ENCODE data around the gene SLITRK1.

The SLITRK1 gene

GRCh38 chr13:83881140-83881684 is 1.1 kb downstream of the SLITRK1 start:
- Histone ChIP-seq H3K4me2 (ENCODE audit: low read length, poor library complexity, severe bottlenecking) (peak overlapping the region; percentile 65), H3K9ac (ENCODE audit: low read length) (no peak overlapping the region), H2BK120ac (ENCODE audit: low read depth, low read length) (no peak overlapping the region), H3K14ac (ENCODE audit: low read length in 2 of 2) (no peak overlapping the region), H2BK5ac (ENCODE audit: low read depth, low read length, poor library complexity, severe bottlenecking) (no peak overlapping the region), H2AK5ac (ENCODE audit: low read length, severe bottlenecking) (no peak overlapping the region), H3K4me1 (ENCODE audit: control insufficient read depth, insufficient read depth, low read depth, low read length) (peaks cover 20% of the 10 kb centered on the region), H2BK12ac (ENCODE audit: low read length in 2 of 2) (no peak overlapping the region), H3K23ac (ENCODE audit: low read length in 2 of 2) (no peak overlapping the region), H2AFZ (ENCODE audit: low read depth, low read length) (no peak overlapping the region), H4K8ac (ENCODE audit: low read length) (no peak overlapping the region), H3K27ac (ENCODE audit: low read length, poor library complexity, severe bottlenecking) (no peak overlapping the region), H4K91ac (ENCODE audit: low read length) (no peak overlapping the region), H3K79me1 (replicated peaks; ENCODE audit: low read length, poor library complexity, severe bottlenecking) (no peaks in the 10 kb centered on the region), H3K27me3 (ENCODE audit: control insufficient read depth in 1 of 2, insufficient read depth in 1 of 2, low read length in 2 of 2) (peaks cover 15 to 55% of the 10 kb centered on the region in 2 experiments), H3K4me3 (ENCODE audit: insufficient read depth in 1 of 2, low read depth in 1 of 2, low read length in 2 of 2) (peak overlapping the region in 1 of 2 experiments; percentile 61), H3K4ac (ENCODE audit: low read depth in 1 of 2, low read length in 2 of 2) (no peak overlapping the region), H3K9me3 (ENCODE audit: control insufficient read depth, low read length) (peaks cover 3% of the 10 kb centered on the region), H2BK15ac (ENCODE audit: low read depth, poor library complexity, severe bottlenecking) (no peak overlapping the region), H3K36me3 (ENCODE audit: control insufficient read depth in 1 of 2, insufficient read depth in 2 of 2, low read depth in 1 of 2, low read length in 2 of 2) (no peaks in the 10 kb centered on the region), H3K18ac (ENCODE audit: low read depth in 1 of 2, low read length in 2 of 2) (no peak overlapping the region)
- 24% methylated on average over 13 of the region's 19 CpGs for WGBS
- DNase-seq: no peak

- Histone ChIP-seq H3K27me3 (ENCODE audit: control insufficient read depth in 1 of 2, insufficient read depth in 1 of 2, low read length in 2 of 2) (peaks cover 15 to 55% of the 10 kb centered on the region in 2 experiments), H2BK12ac (ENCODE audit: low read length in 2 of 2) (no peak overlapping the region), H2BK5ac (ENCODE audit: low read depth, low read length, poor library complexity, severe bottlenecking) (no peak overlapping the region), H3K23ac (ENCODE audit: low read length in 2 of 2) (no peak overlapping the region), H3K79me1 (replicated peaks; ENCODE audit: low read length, poor library complexity, severe bottlenecking) (no peaks in the 10 kb centered on the region), H3K9ac (ENCODE audit: low read length) (no peak overlapping the region), H2AK5ac (ENCODE audit: low read length, severe bottlenecking) (no peak overlapping the region), H3K27ac (ENCODE audit: low read length, poor library complexity, severe bottlenecking) (no peak overlapping the region), H2BK120ac (ENCODE audit: low read depth, low read length) (no peak overlapping the region), H3K36me3 (ENCODE audit: control insufficient read depth in 1 of 2, insufficient read depth in 2 of 2, low read depth in 1 of 2, low read length in 2 of 2) (no peaks in the 10 kb centered on the region), H3K4me1 (ENCODE audit: control insufficient read depth, insufficient read depth, low read depth, low read length) (peaks cover 20% of the 10 kb centered on the region), H4K8ac (ENCODE audit: low read length) (no peak overlapping the region), H3K4me3 (ENCODE audit: insufficient read depth in 1 of 2, low read depth in 1 of 2, low read length in 2 of 2) (peak overlapping the region in 1 of 2 experiments; percentile 61), H3K18ac (ENCODE audit: low read depth in 1 of 2, low read length in 2 of 2) (no peak overlapping the region), H3K14ac (ENCODE audit: low read length in 2 of 2) (no peak overlapping the region), H2BK15ac (ENCODE audit: low read depth, poor library complexity, severe bottlenecking) (no peak overlapping the region), H3K4me2 (ENCODE audit: low read length, poor library complexity, severe bottlenecking) (peak overlapping the region; percentile 65), H2AFZ (ENCODE audit: low read depth, low read length) (no peak overlapping the region), H4K91ac (ENCODE audit: low read length) (no peak overlapping the region), H3K4ac (ENCODE audit: low read depth in 1 of 2, low read length in 2 of 2) (no peak overlapping the region), H3K9me3 (ENCODE audit: control insufficient read depth, low read length) (peaks cover 3% of the 10 kb centered on the region)
- DNase-seq: no peak
- WGBS: 59% methylated on average over 26 of the region's 26 CpGs
Measured at GRCh38 chr13:83880275-83881139, 1.8 kb downstream of the SLITRK1 start.

- WGBS: 58% methylated on average over 33 of the region's 33 CpGs
- Histone ChIP-seq H2AFZ (ENCODE audit: low read depth, low read length) (no peak overlapping the region), H3K27me3 (ENCODE audit: control insufficient read depth in 1 of 2, insufficient read depth in 1 of 2, low read length in 2 of 2) (peaks cover 15 to 55% of the 10 kb centered on the region in 2 experiments), H2BK12ac (ENCODE audit: low read length in 2 of 2) (no peak overlapping the region), H3K4ac (ENCODE audit: low read depth in 1 of 2, low read length in 2 of 2) (no peak overlapping the region), H3K4me3 (ENCODE audit: insufficient read depth in 1 of 2, low read depth in 1 of 2, low read length in 2 of 2) (peak overlapping the region; percentile 29 to 73), H2BK5ac (ENCODE audit: low read depth, low read length, poor library complexity, severe bottlenecking) (no peak overlapping the region), H3K23ac (ENCODE audit: low read length in 2 of 2) (no peak overlapping the region), H3K4me1 (ENCODE audit: control insufficient read depth, insufficient read depth, low read depth, low read length) (peaks cover 20% of the 10 kb centered on the region), H4K91ac (ENCODE audit: low read length) (no peak overlapping the region), H3K14ac (ENCODE audit: low read length in 2 of 2) (no peak overlapping the region), H3K18ac (ENCODE audit: low read depth in 1 of 2, low read length in 2 of 2) (no peak overlapping the region), H2BK120ac (ENCODE audit: low read depth, low read length) (no peak overlapping the region), H3K9ac (ENCODE audit: low read length) (no peak overlapping the region), H4K8ac (ENCODE audit: low read length) (no peak overlapping the region), H2AK5ac (ENCODE audit: low read length, severe bottlenecking) (no peak overlapping the region), H3K4me2 (ENCODE audit: low read length, poor library complexity, severe bottlenecking) (peak overlapping the region; percentile 75), H3K36me3 (ENCODE audit: control insufficient read depth in 1 of 2, insufficient read depth in 2 of 2, low read depth in 1 of 2, low read length in 2 of 2) (no peaks in the 10 kb centered on the region), H3K79me1 (replicated peaks; ENCODE audit: low read length, poor library complexity, severe bottlenecking) (no peaks in the 10 kb centered on the region), H2BK15ac (ENCODE audit: low read depth, poor library complexity, severe bottlenecking) (no peak overlapping the region), H3K27ac (ENCODE audit: low read length, poor library complexity, severe bottlenecking) (no peak overlapping the region), H3K9me3 (ENCODE audit: control insufficient read depth, low read length) (peaks cover 3% of the 10 kb centered on the region)
- DNase-seq: no peak
Measured at GRCh38 chr13:83879431-83880171, 2.7 kb downstream of the SLITRK1 start.
